ENCODE results near the gene FKBP8. TPM values are rescaled to one million over a fixed set of nuclear protein-coding genes. Genes with fewer than 3 reads are reported as not detected.
A peak's percentile ranks its signal among the peaks of the same experiment; 100 is the strongest.

The FKBP8 gene
- total RNA-seq, 1 experiment from 2014 or later, result 231 TPM

GRCh38 chr19:18496167-18496979, 47.0 kb downstream of the FKBP8 start:
- H3F3A ChIP-seq (ENCODE audit: insufficient read depth, low read depth), result peaks cover 35% of the 10 kb centered on the region; the same call in 1 of the 2 replicates
- H3K36me3 ChIP-seq (ENCODE audit: low read depth), result no peaks in the 10 kb centered on the region
- no peaks in the 10 kb centered on the region for H3K9me2 ChIP-seq (ENCODE audit: insufficient read depth)
- BruUV-seq (replicated peaks), result no TSS peak
- ChIA-PET CTCF (interaction anchor here (0.7 to 1.0 kb wide), 5 partner anchors 23 to 259 kb away, joined by 3 to 10 read pairs (median 4); partner anchors contain the start of gene KXD1), POLR2A (ENCODE audit: unreplicated experiment) (interaction anchor here (0.5 to 0.7 kb wide), 4 partner anchors 19 to 181 kb away, joined by 3 to 11 read pairs (median 4); no protein-coding TSS in a partner anchor)
- H3K27me3 ChIP-seq (ENCODE audit: insufficient read depth, low read depth), result no peaks in the 10 kb centered on the region
- H3K4me1 ChIP-seq (replicated peaks; ENCODE audit: insufficient read depth), result peaks cover 24% of the 10 kb centered on the region
- intact Hi-C loops (cut with micrococcal nuclease; ENCODE audit: unreplicated experiment), result no loop called here
- peak overlapping the region; percentile 29 for H3K27ac ChIP-seq
- H3K79me2 ChIP-seq (ENCODE audit: low read depth), result peaks cover 92% of the 10 kb centered on the region
- H3K4me2 ChIP-seq, result peak overlapping the region; percentile 53
- DNase-seq, result peak; percentile 69 to 83
- H3K4me3 ChIP-seq, result no peak overlapping the region
- H2AFZ ChIP-seq, result no peak overlapping the region
- peaks cover 98% of the 10 kb centered on the region for H4K20me1 ChIP-seq (ENCODE audit: insufficient read depth)
- no peaks in the 10 kb centered on the region for H3K9me3 ChIP-seq (ENCODE audit: insufficient read depth, low read depth)
- TF ChIP-seq CTCF (conservative IDR thresholded peaks at IDR 0.05), result no peak; the same call in 1 of the 2 replicates
- no peak for TF ChIP-seq EZH2 (IDR thresholded peaks at IDR 0.05; ENCODE audit: low read depth)

- no peak for TF ChIP-seq CTCF (conservative IDR thresholded peaks at IDR 0.05)
- no peak for TF ChIP-seq EZH2 (IDR thresholded peaks at IDR 0.05; ENCODE audit: low read depth)
- H3K27me3 ChIP-seq (ENCODE audit: insufficient read depth, low read depth), result no peaks in the 10 kb centered on the region
- DNase-seq, result no peak
- H3K79me2 ChIP-seq (ENCODE audit: low read depth), result peaks cover 90% of the 10 kb centered on the region
- peak overlapping the region; percentile 29 for H3K27ac ChIP-seq
- no TSS peak for BruUV-seq (replicated peaks)
- peaks cover 24% of the 10 kb centered on the region for H3K4me1 ChIP-seq (replicated peaks; ENCODE audit: insufficient read depth)
- H2AFZ ChIP-seq, result no peak overlapping the region
- ChIA-PET POLR2A (ENCODE audit: unreplicated experiment) (interaction anchor here (0.6 kb wide), 1 partner anchor 27 kb away, joined by 4 read pairs; no protein-coding TSS in a partner anchor), CTCF (interaction anchor here (0.7 to 1.0 kb wide), 2 partner anchors 62 to 260 kb away, joined by 3 to 10 read pairs; partner anchors contain the start of gene KXD1)
- H3K4me3 ChIP-seq, result no peak overlapping the region
- H3K4me2 ChIP-seq, result peak overlapping the region; percentile 53; the same call in 1 of the 2 replicates
- H3K36me3 ChIP-seq (ENCODE audit: low read depth), result no peaks in the 10 kb centered on the region
- no peaks in the 10 kb centered on the region for H3K9me2 ChIP-seq (ENCODE audit: insufficient read depth)
- peaks cover 35% of the 10 kb centered on the region; the same call in 1 of the 2 replicates for H3F3A ChIP-seq (ENCODE audit: insufficient read depth, low read depth)
- intact Hi-C loops (cut with micrococcal nuclease; ENCODE audit: unreplicated experiment), result no loop called here
- H4K20me1 ChIP-seq (ENCODE audit: insufficient read depth), result peaks cover 98% of the 10 kb centered on the region
- no peaks in the 10 kb centered on the region for H3K9me3 ChIP-seq (ENCODE audit: insufficient read depth, low read depth)
Observed at GRCh38 chr19:18495204-18495911, 48.0 kb downstream of the FKBP8 start.

GRCh38 chr19:18494267-18494607, 49.1 kb downstream of the FKBP8 start:
- Histone ChIP-seq H3K27ac (no peak overlapping the region), H3K4me1 (replicated peaks; ENCODE audit: insufficient read depth) (peaks cover 24% of the 10 kb centered on the region), H3K79me2 (ENCODE audit: low read depth) (peaks cover 89% of the 10 kb centered on the region), H3K36me3 (ENCODE audit: low read depth) (no peaks in the 10 kb centered on the region), H3K4me2 (no peak overlapping the region), H3K9me2 (ENCODE audit: insufficient read depth) (no peaks in the 10 kb centered on the region), H3K9me3 (ENCODE audit: insufficient read depth, low read depth) (no peaks in the 10 kb centered on the region), H2AFZ (no peak overlapping the region), H3F3A (ENCODE audit: insufficient read depth, low read depth) (peaks cover 37% of the 10 kb centered on the region; the same call in 1 of the 2 replicates), H4K20me1 (ENCODE audit: insufficient read depth) (peaks cover 98% of the 10 kb centered on the region), H3K27me3 (ENCODE audit: insufficient read depth, low read depth) (no peaks in the 10 kb centered on the region), H3K4me3 (no peak overlapping the region)
- POLR2A ChIA-PET (ENCODE audit: unreplicated experiment), result no interaction called here
- intact Hi-C loops (cut with micrococcal nuclease; ENCODE audit: unreplicated experiment), result no loop called here
- CTCF ChIA-PET, result no interaction called here
- DNase-seq, result no peak
- no TSS peak for BruUV-seq (replicated peaks)
- TF ChIP-seq EZH2 (IDR thresholded peaks at IDR 0.05; ENCODE audit: low read depth) (no peak), CTCF (conservative IDR thresholded peaks at IDR 0.05) (no peak)
